ENCODE data around the gene CDAN1. TPM values are rescaled to one million over a fixed set of nuclear protein-coding genes. Genes with fewer than 3 reads are reported as not detected.

CDAN1 gene, protein sequence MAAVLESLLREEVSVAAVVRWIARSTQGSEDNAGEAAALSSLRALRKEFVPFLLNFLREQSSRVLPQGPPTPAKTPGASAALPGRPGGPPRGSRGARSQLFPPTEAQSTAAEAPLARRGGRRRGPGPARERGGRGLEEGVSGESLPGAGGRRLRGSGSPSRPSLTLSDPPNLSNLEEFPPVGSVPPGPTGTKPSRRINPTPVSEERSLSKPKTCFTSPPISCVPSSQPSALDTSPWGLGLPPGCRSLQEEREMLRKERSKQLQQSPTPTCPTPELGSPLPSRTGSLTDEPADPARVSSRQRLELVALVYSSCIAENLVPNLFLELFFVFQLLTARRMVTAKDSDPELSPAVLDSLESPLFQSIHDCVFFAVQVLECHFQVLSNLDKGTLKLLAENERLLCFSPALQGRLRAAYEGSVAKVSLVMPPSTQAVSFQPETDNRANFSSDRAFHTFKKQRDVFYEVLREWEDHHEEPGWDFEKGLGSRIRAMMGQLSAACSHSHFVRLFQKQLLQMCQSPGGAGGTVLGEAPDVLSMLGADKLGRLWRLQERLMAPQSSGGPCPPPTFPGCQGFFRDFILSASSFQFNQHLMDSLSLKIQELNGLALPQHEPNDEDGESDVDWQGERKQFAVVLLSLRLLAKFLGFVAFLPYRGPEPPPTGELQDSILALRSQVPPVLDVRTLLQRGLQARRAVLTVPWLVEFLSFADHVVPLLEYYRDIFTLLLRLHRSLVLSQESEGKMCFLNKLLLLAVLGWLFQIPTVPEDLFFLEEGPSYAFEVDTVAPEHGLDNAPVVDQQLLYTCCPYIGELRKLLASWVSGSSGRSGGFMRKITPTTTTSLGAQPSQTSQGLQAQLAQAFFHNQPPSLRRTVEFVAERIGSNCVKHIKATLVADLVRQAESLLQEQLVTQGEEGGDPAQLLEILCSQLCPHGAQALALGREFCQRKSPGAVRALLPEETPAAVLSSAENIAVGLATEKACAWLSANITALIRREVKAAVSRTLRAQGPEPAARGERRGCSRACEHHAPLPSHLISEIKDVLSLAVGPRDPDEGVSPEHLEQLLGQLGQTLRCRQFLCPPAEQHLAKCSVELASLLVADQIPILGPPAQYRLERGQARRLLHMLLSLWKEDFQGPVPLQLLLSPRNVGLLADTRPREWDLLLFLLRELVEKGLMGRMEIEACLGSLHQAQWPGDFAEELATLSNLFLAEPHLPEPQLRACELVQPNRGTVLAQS
- total RNA-seq: 10 to 100 TPM; 10.0 to 37.0 (median 13.6) TPM

DNA sequence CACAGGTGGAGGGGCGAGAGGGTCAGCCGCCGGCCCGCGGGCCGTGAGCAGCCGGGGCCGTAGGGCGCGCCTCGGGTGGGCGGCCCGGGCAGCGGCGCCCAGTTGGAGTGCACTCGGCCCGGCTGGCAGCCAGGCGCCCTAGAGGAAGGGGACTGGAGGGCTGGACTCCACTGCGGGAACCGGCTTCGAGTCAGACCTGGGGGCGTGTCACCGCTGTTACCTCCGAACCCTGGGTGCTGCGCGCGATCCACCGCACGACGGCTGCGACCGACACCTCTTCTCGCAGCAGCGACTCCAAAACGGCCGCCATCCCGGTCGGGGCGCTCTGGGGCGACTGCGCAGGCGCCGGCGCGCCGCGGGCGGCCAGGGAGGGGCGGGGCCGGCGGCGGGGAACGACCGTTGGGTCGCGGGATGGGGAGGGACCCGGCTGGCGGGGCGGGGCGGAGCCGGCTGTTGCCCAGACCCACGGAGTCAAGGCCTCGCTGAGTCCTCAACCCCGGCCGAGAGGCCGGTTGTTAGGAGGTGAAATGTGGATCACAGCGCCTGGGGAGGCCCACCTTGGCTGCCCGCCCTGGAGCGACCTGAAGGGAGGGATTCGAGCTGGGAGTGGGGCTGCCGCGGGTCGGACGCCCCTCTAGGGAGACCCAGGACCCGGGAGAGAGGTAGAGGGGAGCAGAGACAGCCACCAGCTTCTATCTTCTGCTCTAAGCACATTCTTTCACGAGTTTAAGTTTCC, at the start of gene CDAN1:
Gene CDAN1 (minus strand): TSS at position 336 of the 736 bp plus-strand sequence. CDS start 26 bp downstream, at position 310.
- Histone ChIP-seq H3K9me3 (no peaks in the 10 kb centered on the region), H3K4me3 (peak within 1 kb of the TSS; percentile 43 to 91 (median 85)), H3K4me1 (peaks cover 0 to 18% (median 16%) of the 10 kb centered on the region in 4 donors), H3K27me3 (no peaks in the 10 kb centered on the region), H3K36me3 (peaks cover 0 to 4% (median 2%) of the 10 kb centered on the region in 4 donors), H3K27ac (peak within 1 kb of the TSS; percentile 91 to 95 (median 92))
- in situ Hi-C loops (cut with MboI; ENCODE audit: low pct_ligation_motif_present in 1 of 4, low pct_unique_long_range_greater_than_20kb in 1 of 4, low sequenced_read_pairs in 3 of 4): loop anchor here in 3 of 4 donors (10.0 to 25.0 kb wide), 2 partner anchors 175 to 188 kb away; partner anchors contain the start of gene TTBK2 (in 3 of the 3)
- TF ChIP-seq POLR2A (IDR thresholded peaks at IDR 0.05) (peak; percentile 56), CTCF (IDR thresholded peaks at IDR 0.05) (no peak), POLR2AphosphoS5 (IDR thresholded peaks at IDR 0.05) (peak; percentile 81 to 87 (median 81))
- peak; percentile 95 for DNase-seq
- intact Hi-C loops (cut with DNase I; ENCODE audit: low total_unique reads): no loop called here
- WGBS, 2 donors (ENCODE audit: low coverage in 1 of 2): 0% methylated on average over 21 of the region's 76 CpGs; no CpG with 5 or more reads in 1 of the 2 donors

GRCh38 chr15:42785569-42785968, 48.6 kb upstream of the CDAN1 start:
- in situ Hi-C loops (cut with MboI; ENCODE audit: low pct_ligation_motif_present in 1 of 4, low pct_unique_long_range_greater_than_20kb in 1 of 4, low sequenced_read_pairs in 3 of 4): no loop called here
- DNase-seq: no peak
- Histone ChIP-seq H3K27ac (no peak overlapping the region), H3K4me3 (no peak overlapping the region), H3K9me3 (no peaks in the 10 kb centered on the region), H3K36me3 (peaks cover 0 to 13% (median 2%) of the 10 kb centered on the region in 4 donors), H3K4me1 (no peaks in the 10 kb centered on the region), H3K27me3 (no peaks in the 10 kb centered on the region)
- WGBS, 2 donors (ENCODE audit: low coverage in 1 of 2): 87 to 94% methylated on average over 2 of the region's 2 CpGs
- intact Hi-C loops (cut with DNase I; ENCODE audit: low total_unique reads): no loop called here
- TF ChIP-seq POLR2A (IDR thresholded peaks at IDR 0.05): no peak
- TF ChIP-seq POLR2AphosphoS5 (IDR thresholded peaks at IDR 0.05): no peak

DNA sequence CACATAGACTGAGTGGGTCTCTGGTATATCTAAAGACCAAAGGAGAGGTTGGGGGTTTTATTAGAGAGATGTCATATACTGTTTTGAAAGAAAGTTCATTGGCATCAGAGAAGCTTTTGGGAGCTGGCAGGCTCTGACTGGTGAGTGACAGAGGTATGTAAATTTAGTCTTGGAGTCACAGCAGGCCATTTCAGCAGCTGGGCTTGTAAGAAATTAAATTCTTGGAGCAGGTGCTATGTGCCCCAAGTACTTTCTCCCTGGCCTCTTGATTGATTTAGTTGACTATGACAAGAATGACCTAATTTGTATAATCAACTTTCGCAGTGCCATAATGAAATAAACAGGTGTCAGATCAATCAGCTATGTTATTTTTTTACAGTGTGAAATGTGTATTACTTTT, 47.8 kb upstream of the CDAN1 start:
- WGBS, 2 donors (ENCODE audit: low coverage in 1 of 2): 89 to 100% methylated on average over 1 of the region's 1 CpG
- in situ Hi-C loops (cut with MboI; ENCODE audit: low pct_ligation_motif_present in 1 of 4, low pct_unique_long_range_greater_than_20kb in 1 of 4, low sequenced_read_pairs in 3 of 4): no loop called here
- H3K27ac ChIP-seq: no peak overlapping the region

More for the DNA sequence above, 47.8 kb upstream of the CDAN1 start:
- TF ChIP-seq EP300 (IDR thresholded peaks at IDR 0.05; ENCODE audit: low read depth): no peak
- TF ChIP-seq POLR2A (IDR thresholded peaks at IDR 0.05): no peak
- no peak for TF ChIP-seq POLR2AphosphoS5 (IDR thresholded peaks at IDR 0.05)
- no peak for TF ChIP-seq CTCF (IDR thresholded peaks at IDR 0.05)
- intact Hi-C loops (cut with DNase I; ENCODE audit: low total_unique reads): no loop called here
- Histone ChIP-seq H3K27me3 (no peaks in the 10 kb centered on the region), H3K36me3 (peaks cover 0 to 13% (median 2%) of the 10 kb centered on the region in 4 donors), H3K4me1 (no peaks in the 10 kb centered on the region), H3K4me3 (no peak overlapping the region), H3K9me3 (no peaks in the 10 kb centered on the region)
- no peak for DNase-seq

All from transverse colon (tissue), 4 donors.